SK-N-SH (cell line): ENCODE measurements around the gene SRGAP2B.
"Not testable (repeated sequence)": the region's sequence is repeated elsewhere in the genome, so short reads cannot be mapped to it uniquely, and the experiment has no call there.

ENCODE experiments used
- CHD2 ChIP-seq: fragments of 150-350 bp; IDR thresholded peaks from 2 replicates; pipeline ENCODE4 v1.6.1; 2018; ENCODE audit warnings: low read length; ENCODE audit not compliant: partially characterized antibody
- EP300 ChIP-seq, 2 experiments: IDR thresholded peaks; 2 replicates each; pipeline versions ENCODE4 v1.4.0 to v1.6.1; 2012; ENCODE audit warnings: borderline replicate concordance in 1 of 2, low read depth in 1 of 2, low read length in 1 of 2
- GABPA ChIP-seq: IDR thresholded peaks from 2 replicates; pipeline ENCODE4 v1.4.0; 2012; ENCODE audit warnings: low read depth, mild to moderate bottlenecking
- JUND ChIP-seq: IDR thresholded peaks from 2 replicates; pipeline ENCODE4 v1.4.0; 2012
- POLR2AphosphoS5 ChIP-seq: IDR thresholded peaks from 2 replicates; pipeline ENCODE4 v1.6.1; 2012; ENCODE audit warnings: low read depth, low read length
- SMC3 ChIP-seq: IDR thresholded peaks from 2 replicates; pipeline ENCODE4 v1.6.1; 2012; ENCODE audit warnings: low read depth, low read length, improper control_type of control experiment
- TF ChIP-seq, protein P1 (sequence below): fragments of 200-600 bp; sonication (generic); IDR thresholded peaks from 2 replicates; pipeline ENCODE4 v1.6.1; 2017; ENCODE audit warnings: antibody characterized with exemption, mild to moderate bottlenecking, moderate library complexity
- TF ChIP-seq, protein P2 (sequence below): IDR thresholded peaks from 2 replicates; pipeline ENCODE4 v1.4.0; 2012; ENCODE audit warnings: low read depth

DNA sequence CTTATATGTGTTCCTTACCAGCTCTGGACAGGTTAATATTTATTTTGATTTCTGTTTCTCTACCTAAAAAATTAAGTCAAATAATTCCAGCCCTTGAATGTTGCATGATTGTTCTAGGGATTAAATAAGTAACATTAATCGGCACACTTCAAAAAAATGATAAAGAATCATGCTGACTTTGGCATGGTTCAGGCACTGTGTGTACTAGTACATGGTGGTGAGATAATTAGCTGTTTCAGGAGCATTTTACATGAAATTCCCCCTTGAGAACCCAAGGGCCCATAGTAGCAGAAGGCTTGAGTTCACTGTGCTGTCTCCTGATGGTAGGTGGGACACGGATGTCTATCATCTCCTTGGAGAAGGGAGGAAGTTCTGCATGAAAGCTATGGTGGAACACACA lies 45.4 kb upstream of the SRGAP2B start:
- not testable (repeated sequence) for TF ChIP-seq CHD2; EP300 (IDR thresholded peaks at IDR 0.05; ENCODE audit: borderline replicate concordance in 1 of 2, low read depth in 1 of 2, low read length in 1 of 2); GABPA; POLR2AphosphoS5; SMC3; JUND
- TF ChIP-seq, protein P1, sequence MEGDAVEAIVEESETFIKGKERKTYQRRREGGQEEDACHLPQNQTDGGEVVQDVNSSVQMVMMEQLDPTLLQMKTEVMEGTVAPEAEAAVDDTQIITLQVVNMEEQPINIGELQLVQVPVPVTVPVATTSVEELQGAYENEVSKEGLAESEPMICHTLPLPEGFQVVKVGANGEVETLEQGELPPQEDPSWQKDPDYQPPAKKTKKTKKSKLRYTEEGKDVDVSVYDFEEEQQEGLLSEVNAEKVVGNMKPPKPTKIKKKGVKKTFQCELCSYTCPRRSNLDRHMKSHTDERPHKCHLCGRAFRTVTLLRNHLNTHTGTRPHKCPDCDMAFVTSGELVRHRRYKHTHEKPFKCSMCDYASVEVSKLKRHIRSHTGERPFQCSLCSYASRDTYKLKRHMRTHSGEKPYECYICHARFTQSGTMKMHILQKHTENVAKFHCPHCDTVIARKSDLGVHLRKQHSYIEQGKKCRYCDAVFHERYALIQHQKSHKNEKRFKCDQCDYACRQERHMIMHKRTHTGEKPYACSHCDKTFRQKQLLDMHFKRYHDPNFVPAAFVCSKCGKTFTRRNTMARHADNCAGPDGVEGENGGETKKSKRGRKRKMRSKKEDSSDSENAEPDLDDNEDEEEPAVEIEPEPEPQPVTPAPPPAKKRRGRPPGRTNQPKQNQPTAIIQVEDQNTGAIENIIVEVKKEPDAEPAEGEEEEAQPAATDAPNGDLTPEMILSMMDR: not testable (repeated sequence)
- TF ChIP-seq, protein P2, sequence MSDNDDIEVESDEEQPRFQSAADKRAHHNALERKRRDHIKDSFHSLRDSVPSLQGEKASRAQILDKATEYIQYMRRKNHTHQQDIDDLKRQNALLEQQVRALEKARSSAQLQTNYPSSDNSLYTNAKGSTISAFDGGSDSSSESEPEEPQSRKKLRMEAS: not testable (repeated sequence)
